ENCODE results near the gene EFNA5. TPM values are rescaled to one million over a fixed set of nuclear protein-coding genes. Genes with fewer than 3 reads are reported as not detected.

The EFNA5 gene
- total RNA-seq, 4 donors from 2014 or later, result 1.2 to 22.7 (median 9.4) TPM

DNA sequence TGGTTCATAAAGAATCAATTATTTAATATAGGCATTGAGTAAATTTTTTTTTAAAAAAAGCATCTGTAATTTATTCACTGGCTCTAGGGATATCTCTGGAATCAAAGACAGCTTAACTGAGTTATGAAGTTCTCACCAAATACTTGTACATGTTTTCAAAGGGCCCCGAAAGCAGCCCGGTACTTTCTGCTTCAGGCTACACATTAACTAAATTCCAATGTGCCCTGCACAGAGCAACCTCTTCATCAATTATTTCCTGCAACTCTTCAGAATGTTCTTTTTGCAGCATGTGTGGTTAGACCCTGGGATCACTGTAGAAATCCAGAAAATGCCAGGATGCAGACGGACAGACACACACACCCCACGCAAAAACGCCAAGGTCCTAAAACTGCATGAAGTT, 209.0 kb downstream of the EFNA5 start:
- no peaks in the 10 kb centered on the region for H3K36me3 ChIP-seq
- no peak for DNase-seq
- H3K27ac ChIP-seq, result no peak overlapping the region
- H3K4me1 ChIP-seq, result no peaks in the 10 kb centered on the region
- H3K27me3 ChIP-seq, result no peaks in the 10 kb centered on the region
- H3K9me3 ChIP-seq, result no peaks in the 10 kb centered on the region
- no peak for TF ChIP-seq CTCF (IDR thresholded peaks at IDR 0.05)
- no peak for TF ChIP-seq POLR2A (IDR thresholded peaks at IDR 0.05)
- intact Hi-C loops (cut with DNase I; ENCODE audit: low total_unique reads), result no loop called here
- no peak overlapping the region for H3K4me3 ChIP-seq

DNA sequence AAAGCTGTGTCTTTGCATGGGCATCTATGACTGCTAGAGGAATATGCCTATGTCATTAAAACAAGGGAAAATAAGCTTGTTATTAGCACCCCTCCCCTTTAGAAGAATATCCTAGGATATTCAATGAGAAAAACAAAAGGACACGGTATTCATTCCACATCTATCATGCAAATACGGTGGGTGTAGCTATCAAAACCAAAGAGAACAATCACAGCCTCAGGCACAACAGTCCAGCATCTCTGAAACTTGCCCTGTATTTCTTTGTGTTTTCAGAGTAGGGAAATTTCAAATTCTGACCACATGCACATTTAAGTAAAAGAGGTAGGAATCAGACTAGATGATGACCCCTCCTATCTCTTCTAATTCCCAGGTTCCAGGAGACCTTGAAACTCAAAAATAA, 209.9 kb downstream of the EFNA5 start:
- no peaks in the 10 kb centered on the region for H3K9me3 ChIP-seq
- intact Hi-C loops (cut with DNase I; ENCODE audit: low total_unique reads), result no loop called here
- no peak for DNase-seq
- no peaks in the 10 kb centered on the region for H3K36me3 ChIP-seq
- no peak overlapping the region for H3K27ac ChIP-seq
- no peak overlapping the region for H3K4me3 ChIP-seq
- no peaks in the 10 kb centered on the region for H3K4me1 ChIP-seq
- TF ChIP-seq CTCF (IDR thresholded peaks at IDR 0.05), result no peak
- TF ChIP-seq POLR2A (IDR thresholded peaks at IDR 0.05), result no peak
- H3K27me3 ChIP-seq, result no peaks in the 10 kb centered on the region

GRCh38 chr5:107459605-107460004, 211.1 kb downstream of the EFNA5 start:
- intact Hi-C loops (cut with DNase I; ENCODE audit: low total_unique reads), result no loop called here
- TF ChIP-seq CTCF (IDR thresholded peaks at IDR 0.05) (no peak), POLR2A (IDR thresholded peaks at IDR 0.05) (no peak)
- DNase-seq, result no peak

GRCh38 chr5:107458322-107458721, 212.4 kb downstream of the EFNA5 start:
- no peaks in the 10 kb centered on the region for H3K9me3 ChIP-seq
- H3K27ac ChIP-seq, result no peak overlapping the region
- no peaks in the 10 kb centered on the region for H3K4me1 ChIP-seq
- no peak overlapping the region for H3K4me3 ChIP-seq
- intact Hi-C loops (cut with DNase I; ENCODE audit: low total_unique reads), result no loop called here
- H3K36me3 ChIP-seq, result no peaks in the 10 kb centered on the region
- TF ChIP-seq CTCF (IDR thresholded peaks at IDR 0.05), result no peak
- TF ChIP-seq POLR2A (IDR thresholded peaks at IDR 0.05), result no peak
- H3K27me3 ChIP-seq, result no peaks in the 10 kb centered on the region
- DNase-seq, result no peak

More at GRCh38 chr5:107459605-107460004, 211.1 kb downstream of the EFNA5 start:
- Histone ChIP-seq H3K36me3 (no peaks in the 10 kb centered on the region), H3K9me3 (no peaks in the 10 kb centered on the region), H3K27me3 (no peaks in the 10 kb centered on the region), H3K4me1 (no peaks in the 10 kb centered on the region), H3K4me3 (no peak overlapping the region), H3K27ac (no peak overlapping the region)

DNA sequence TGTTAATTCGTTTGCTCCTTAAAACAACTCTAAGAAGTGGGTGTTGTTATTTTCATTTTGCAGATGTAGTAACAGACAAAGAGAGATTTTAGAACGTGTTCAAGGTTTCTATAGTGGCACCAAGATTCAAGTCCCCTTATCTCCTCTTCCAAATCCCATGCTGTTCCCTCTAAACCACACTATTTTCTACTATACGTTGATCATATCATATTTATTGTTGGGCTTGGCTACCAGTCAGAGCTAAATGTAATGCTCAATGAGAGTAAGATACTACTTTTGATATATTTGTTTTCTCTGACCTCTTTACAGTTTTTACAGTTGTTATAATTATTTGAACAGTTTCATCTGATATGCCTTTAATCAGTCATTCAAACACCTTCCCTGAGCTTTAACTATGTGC, 212.9 kb downstream of the EFNA5 start:
- H3K4me3 ChIP-seq, result no peak overlapping the region
- H3K4me1 ChIP-seq, result no peaks in the 10 kb centered on the region
- H3K27me3 ChIP-seq, result no peaks in the 10 kb centered on the region
- intact Hi-C loops (cut with DNase I; ENCODE audit: low total_unique reads), result no loop called here
- no peak overlapping the region for H3K27ac ChIP-seq
- DNase-seq, result no peak
- H3K9me3 ChIP-seq, result no peaks in the 10 kb centered on the region
- no peak for TF ChIP-seq CTCF (IDR thresholded peaks at IDR 0.05)
- TF ChIP-seq POLR2A (IDR thresholded peaks at IDR 0.05), result no peak
- no peaks in the 10 kb centered on the region for H3K36me3 ChIP-seq

Data from uterus (tissue), 4 donors.